Fibroblast of villous mesenchyme (primary cell): Measurements from ENCODE around the gene DHX35. TPM values are rescaled to one million over a fixed set of nuclear protein-coding genes. Genes with fewer than 3 reads are reported as not detected.

Source experiments
- DNase-seq: peaks from one replicate; pipeline ENCODE4 v3.0.0-alpha.2; 2010; ENCODE audit warnings: low read depth
- H3K4me3 ChIP-seq: 2 replicates; pipeline ENCODE4 v1.5.1; 2011; ENCODE audit warnings: low read depth, mild to moderate bottlenecking, low read length
- CTCF ChIP-seq: IDR thresholded peaks from 2 replicates; pipeline ENCODE4 v1.5.1; 2012; ENCODE audit warnings: low read depth, mild to moderate bottlenecking, low read length; ENCODE audit not compliant: insufficient read depth
- total RNA-seq: library from RNA; depleted of rRNA; stranded (reverse); fragments of >200 nt; gene quantifications from 2 replicates; pipeline ENCODE4 v1.2.3, GENCODE V29; 2012

DHX35 gene
- total RNA-seq, 1 donor, result 12.5 TPM

- no peak overlapping the region for H3K4me3 ChIP-seq
- DNase-seq, result no peak
- TF ChIP-seq CTCF, result no peak
These were observed 30.2 kb upstream of the DHX35 start for GRCh38 chr20:38931984-38932383.

- H3K4me3 ChIP-seq, result peak overlapping the region; percentile 10
- no peak for TF ChIP-seq CTCF
- peak; percentile 71 for DNase-seq
These were observed 29.6 kb upstream of the DHX35 start for GRCh38 chr20:38932457-38933120.

GRCh38 chr20:38934530-38934929 is 27.6 kb upstream of the DHX35 start:
- no peak for TF ChIP-seq CTCF
- no peak for DNase-seq
- no peak overlapping the region for H3K4me3 ChIP-seq

GRCh38 chr20:38935285-38935684 is 26.9 kb upstream of the DHX35 start:
- TF ChIP-seq CTCF, result peak; percentile 34
- DNase-seq, result peak; percentile 34
- H3K4me3 ChIP-seq, result no peak overlapping the region

DNA sequence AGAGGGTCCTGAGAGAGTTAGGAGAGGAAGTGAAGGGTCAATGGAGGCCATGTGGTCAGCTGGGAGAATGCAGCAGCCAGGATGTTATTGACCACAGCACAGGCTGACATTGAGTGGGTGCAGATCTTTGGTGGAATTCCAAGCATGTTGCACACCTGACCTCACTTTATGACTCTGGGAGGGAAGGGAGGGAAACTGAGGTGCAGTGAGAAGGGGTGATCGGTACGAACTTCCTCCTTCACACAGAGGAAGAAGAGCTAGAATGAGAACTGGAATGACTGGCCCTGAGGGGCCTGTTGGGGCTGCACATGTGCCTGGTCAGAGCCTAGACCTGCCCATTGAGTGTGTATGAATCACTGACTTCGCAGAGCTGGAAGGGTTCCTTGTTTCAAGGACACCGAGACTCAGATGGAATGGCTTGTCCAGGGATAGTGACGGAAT is 26.2 kb upstream of the DHX35 start:
- H3K4me3 ChIP-seq, result no peak overlapping the region
- no peak for DNase-seq
- no peak for TF ChIP-seq CTCF

DNA sequence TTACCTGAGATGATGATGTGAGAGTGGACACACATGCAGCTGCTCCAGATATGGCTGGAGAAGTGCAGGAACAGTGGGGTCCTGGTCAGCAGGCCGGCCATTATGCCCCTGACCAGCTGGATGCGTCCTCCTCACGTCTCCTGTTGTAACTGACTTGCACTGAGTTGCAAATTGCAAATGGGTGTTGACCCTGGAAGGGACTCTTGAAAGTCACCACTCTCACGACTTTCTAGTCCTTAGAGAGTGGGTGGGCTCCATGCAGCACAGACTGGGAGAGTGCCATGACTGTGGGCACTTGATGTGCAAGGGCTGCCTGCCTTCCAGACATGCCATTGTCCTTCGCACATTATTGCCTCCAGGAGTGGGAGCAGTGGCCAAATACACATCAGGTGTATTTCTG is 25.1 kb upstream of the DHX35 start:
- TF ChIP-seq CTCF, result no peak
- DNase-seq, result no peak
- H3K4me3 ChIP-seq, result no peak overlapping the region

DNA sequence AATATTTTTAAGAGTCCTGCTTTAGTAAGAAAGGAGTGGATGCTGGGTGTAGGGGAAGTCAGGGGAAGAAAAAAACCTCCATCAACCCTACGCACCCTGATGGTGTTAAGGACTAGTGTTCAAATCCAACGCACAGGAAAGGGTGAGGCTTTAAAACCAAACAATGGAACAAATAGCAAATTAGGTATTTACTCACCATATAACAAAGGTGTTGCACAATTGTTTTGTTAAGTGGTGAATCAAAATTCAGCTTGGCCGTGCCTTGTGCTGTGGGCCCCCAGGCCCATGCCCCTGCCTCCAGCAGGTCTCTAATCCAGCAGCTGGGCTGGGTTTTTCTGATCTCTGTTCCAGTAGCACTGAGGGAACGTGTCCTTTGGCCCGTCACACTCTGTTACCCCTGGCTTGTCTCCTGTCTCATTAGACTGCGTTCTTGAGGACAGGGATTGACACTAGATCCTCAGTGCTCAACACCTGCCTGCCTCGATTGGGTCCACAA is 24.1 kb upstream of the DHX35 start:
- TF ChIP-seq CTCF, result no peak
- no peak overlapping the region for H3K4me3 ChIP-seq

More for the DNA sequence above, 24.1 kb upstream of the DHX35 start:
- no peak for DNase-seq
